OCI-LY7 (cell line): ENCODE results near the gene ADCY3. TPM values are rescaled to one million over a fixed set of nuclear protein-coding genes. Genes with fewer than 3 reads are reported as not detected.

Experiments
- BruUV-seq: library from RNA; stranded (reverse); fragments of 400-500 nt; replicated peaks from 2 replicates; lab custom pipeline; 2021; lab: Mats Ljungman, UMichigan
- CTCF ChIA-PET: fragments of 300-600 bp; sonication (Branson Sonifier 250); formaldehyde crosslinking; loops from one replicate; lab custom pipeline; 2022; ENCODE audit warnings: antibody characterized with exemption; ENCODE audit not compliant: unreplicated experiment; lab: Charles Lee
- POLR2A ChIA-PET: fragments of 300-600 bp; sonication (Branson Sonifier 250); formaldehyde crosslinking; loops from one replicate; lab custom pipeline; 2022; ENCODE audit warnings: antibody characterized with exemption; lab: Charles Lee
- DNase-seq: peaks from one replicate; pipeline ENCODE4 v3.0.0-alpha.2; 2015; ENCODE audit warnings: low spot score
- H2AFZ ChIP-seq: fragments of 200-600 bp; sonication (generic), shearing (Covaris generic); 2 replicates; pipeline ENCODE4 v1.6.1; 2014; ENCODE audit warnings: mild to moderate bottlenecking, antibody characterized with exemption, low read length, moderate library complexity
- H3K27ac ChIP-seq: fragments of 200-600 bp; sonication (generic); 2 replicates; pipeline ENCODE4 v1.5.1; 2014; ENCODE audit warnings: mixed run types, low read depth, mild to moderate bottlenecking, moderate library complexity, low read length, inconsistent platforms; ENCODE audit not compliant: poor library complexity, severe bottlenecking
- H3K36me3 ChIP-seq: fragments of 200-600 bp; sonication (generic); 2 replicates; pipeline ENCODE4 v1.6.1; 2014; ENCODE audit warnings: mild to moderate bottlenecking, antibody characterized with exemption, low read length, moderate library complexity, mixed read lengths; ENCODE audit not compliant: insufficient read depth
- H3K4me1 ChIP-seq: fragments of 200-600 bp; sonication (generic); 2 replicates; pipeline ENCODE4 v1.5.1; 2014; ENCODE audit warnings: mild to moderate bottlenecking, low read length; ENCODE audit not compliant: insufficient read depth, poor library complexity, severe bottlenecking
- H3K4me2 ChIP-seq: fragments of 200-600 bp; sonication (generic); 2 replicates; pipeline ENCODE4 v1.6.1; 2014; ENCODE audit warnings: mild to moderate bottlenecking, low read length
- H3K4me3 ChIP-seq: fragments of 200-600 bp; sonication (generic); 2 replicates; pipeline ENCODE4 v1.5.1; 2014; ENCODE audit warnings: mild to moderate bottlenecking, low read depth, low read length; ENCODE audit not compliant: poor library complexity, severe bottlenecking
- H3K79me2 ChIP-seq: fragments of 200-600 bp; sonication (generic); 2 replicates; pipeline ENCODE4 v1.6.1; 2016; ENCODE audit warnings: low read depth, mild to moderate bottlenecking, low read length, moderate library complexity, mixed read lengths; ENCODE audit not compliant: insufficient read depth
- H3K9me2 ChIP-seq: fragments of 200-600 bp; sonication (generic); 2 replicates; pipeline ENCODE4 v1.6.1; 2016; ENCODE audit warnings: mild to moderate bottlenecking, low read length, mixed read lengths; ENCODE audit not compliant: insufficient read depth
- H3K9me3 ChIP-seq: fragments of 200-600 bp; sonication (generic); 2 replicates; pipeline ENCODE4 v1.6.1; 2014; ENCODE audit warnings: mild to moderate bottlenecking, mixed run types, low read length, mixed read lengths
- H4K20me1 ChIP-seq: fragments of 200-600 bp; sonication (generic); 2 replicates; pipeline ENCODE4 v1.6.1; 2014; ENCODE audit warnings: mild to moderate bottlenecking, antibody characterized with exemption, low read length, moderate library complexity, mixed read lengths; ENCODE audit not compliant: insufficient read depth
- CTCF ChIP-seq: fragments of 200-600 bp; sonication (generic); conservative IDR thresholded peaks from 2 replicates; pipeline ENCODE4 v1.5.1; 2014; ENCODE audit warnings: mild to moderate bottlenecking, antibody characterized with exemption, low read length, moderate library complexity, mixed read lengths
- EZH2phosphoT487 ChIP-seq: fragments of 200-600 bp; sonication (generic); IDR thresholded peaks from 2 replicates; pipeline ENCODE4 v1.6.1; 2018; ENCODE audit warnings: low read depth, borderline replicate concordance, mild to moderate bottlenecking, mixed run types, antibody characterized with exemption, low read length, moderate library complexity, mixed read lengths
- intact Hi-C: fragments of 100-400 bp; cut with micrococcal nuclease; formaldehyde crosslinking; loops from one replicate; pipeline ENCODE4 v1.10.0; 2022; ENCODE audit not compliant: unreplicated experiment
- total RNA-seq, 2 experiments: library from RNA; depleted of rRNA in 1 of 2; stranded (reverse); fragments of >200 nt in 1 of 2; shearing (Covaris generic) in 1 of 2; gene quantifications; 2 replicates each; pipeline ENCODE4 v1.2.3, GENCODE V29; 2014 to 2022

The ADCY3 gene
- total RNA-seq, 2 experiments from 2014 or later = 45.8 to 55.0 TPM

GRCh38 chr2:24877067-24877466 lies 43.0 kb downstream of the ADCY3 start:
- CTCF ChIA-PET = no interaction called here
- intact Hi-C loops = no loop called here

GRCh38 chr2:24875901-24876300 lies 44.1 kb downstream of the ADCY3 start:
- Histone ChIP-seq H3K4me2 (no peak overlapping the region), H3K4me3 (no peak overlapping the region), H3K4me1 (peaks cover 8% of the 10 kb centered on the region), H3K9me2 (no peaks in the 10 kb centered on the region), H3K36me3 (peaks cover 14% of the 10 kb centered on the region; the same call in 1 of the 2 replicates), H3K79me2 (no peaks in the 10 kb centered on the region; the same call in 1 of the 2 replicates), H2AFZ (no peak overlapping the region), H3K9me3 (no peaks in the 10 kb centered on the region), H4K20me1 (no peaks in the 10 kb centered on the region), H3K27ac (no peak overlapping the region)
- DNase-seq = no peak
- TF ChIP-seq CTCF (no peak), EZH2phosphoT487 (no peak)
- ChIA-PET CTCF (no interaction called here), POLR2A (interaction anchor here (0.5 to 0.7 kb wide), 2 partner anchors 20 to 89 kb away, joined by 3 read pairs; no protein-coding TSS in a partner anchor)
- intact Hi-C loops = no loop called here
- BruUV-seq = no TSS peak

More at GRCh38 chr2:24877067-24877466, 43.0 kb downstream of the ADCY3 start:
- Histone ChIP-seq H3K9me2 (no peaks in the 10 kb centered on the region), H3K4me3 (no peak overlapping the region), H3K36me3 (peaks cover 16% of the 10 kb centered on the region), H3K79me2 (no peaks in the 10 kb centered on the region; the same call in 1 of the 2 replicates), H3K27ac (no peak overlapping the region), H3K9me3 (no peaks in the 10 kb centered on the region), H4K20me1 (no peaks in the 10 kb centered on the region), H3K4me1 (peaks cover 8% of the 10 kb centered on the region), H2AFZ (no peak overlapping the region), H3K4me2 (no peak overlapping the region)
- no peak for DNase-seq
- no peak for TF ChIP-seq EZH2phosphoT487
- TF ChIP-seq CTCF = no peak
- no TSS peak for BruUV-seq
- POLR2A ChIA-PET = no interaction called here

GRCh38 chr2:24875272-24875671 lies 44.8 kb downstream of the ADCY3 start:
- peaks cover 20% of the 10 kb centered on the region; the same call in 1 of the 2 replicates for H3K36me3 ChIP-seq
- POLR2A ChIA-PET = interaction anchor here (0.5 to 1.4 kb wide), 4 partner anchors 10 to 250 kb away, joined by 3 to 5 read pairs (median 3); no protein-coding TSS in a partner anchor
- CTCF ChIA-PET = interaction anchor here (0.6 kb wide), 1 partner anchor 19 kb away, joined by 6 read pairs; no protein-coding TSS in a partner anchor
- TF ChIP-seq CTCF (no peak), EZH2phosphoT487 (no peak)
- H4K20me1 ChIP-seq = no peaks in the 10 kb centered on the region
- no TSS peak for BruUV-seq
- no peaks in the 10 kb centered on the region; the same call in 1 of the 2 replicates for H3K79me2 ChIP-seq
- H3K27ac ChIP-seq = no peak overlapping the region
- H3K4me3 ChIP-seq = no peak overlapping the region
- peaks cover 8% of the 10 kb centered on the region for H3K4me1 ChIP-seq
- no peak overlapping the region for H2AFZ ChIP-seq
- intact Hi-C loops = no loop called here
- no peak for DNase-seq
- H3K9me2 ChIP-seq = no peaks in the 10 kb centered on the region
- no peaks in the 10 kb centered on the region for H3K9me3 ChIP-seq
- no peak overlapping the region for H3K4me2 ChIP-seq
